GM12878 (cell line): ENCODE measurements around the gene KDM2A. TPM values are rescaled to one million over a fixed set of nuclear protein-coding genes. Genes with fewer than 3 reads are reported as not detected.

Source experiments
- ATAC-seq: fragments of 200-7000 bp; cut with Tn5 transposase; 3 replicates; pipeline ENCODE4 v1.9.1; 2020; ENCODE audit warnings: mild to moderate bottlenecking, moderate library complexity
- BruUV-seq: library from RNA; stranded (reverse); fragments of 400-500 nt; replicated peaks from 2 replicates; lab custom pipeline; 2021; lab: Mats Ljungman, UMichigan
- CTCF ChIA-PET: fragments of 300-600 bp; sonication (Branson Sonifier 250); formaldehyde crosslinking; extraction: SDS; loops from one replicate; lab custom pipeline; 2021; ENCODE audit warnings: inconsistent platforms; lab: Yijun Ruan, JAX
- POLR2A ChIA-PET: fragments of 350-600 bp; formaldehyde crosslinking; extraction: SDS; loops from one replicate; lab custom pipeline; 2021; ENCODE audit warnings: inconsistent platforms; lab: Charles Lee
- RAD21 ChIA-PET: fragments of 300-600 bp; sonication (Branson Sonifier 250); formaldehyde crosslinking; loops from one replicate; lab custom pipeline; 2023; ENCODE audit warnings: antibody characterized with exemption; ENCODE audit not compliant: unreplicated experiment; lab: Charles Lee
- SMC1A ChIA-PET: fragments of 300-600 bp; sonication (Branson Sonifier 250); formaldehyde crosslinking; loops from one replicate; lab custom pipeline; 2023; ENCODE audit not compliant: unreplicated experiment, uncharacterized antibody; lab: Charles Lee
- DNase-seq: peaks from one replicate; pipeline ENCODE4 v3.0.0-alpha.2; 2011; ENCODE audit warnings: low read depth, low spot score
- FAIRE-seq: peaks from 3 replicates; lab custom pipeline; 2011; peaks lifted over from hg19 to GRCh38; lab: Jason Lieb, UNC
- H2AFZ ChIP-seq: 2 replicates; pipeline ENCODE4 v1.6.0; 2011; ENCODE audit warnings: low read depth, low read length, control low read depth; ENCODE audit not compliant: control insufficient read depth
- H3K27ac ChIP-seq: 2 replicates; pipeline ENCODE4 v1.5.1; 2011; ENCODE audit warnings: control low read depth; ENCODE audit not compliant: control insufficient read depth, insufficient read depth
- H3K27me3 ChIP-seq, 2 experiments: replicated peaks in 1 of 2; 2 replicates each; pipeline versions ENCODE4 v1.6.0 to v1.6.1; 2011; ENCODE audit warnings: low read length in 1 of 2; ENCODE audit not compliant: control insufficient read depth in 2 of 2, insufficient read depth in 2 of 2
- H3K36me3 ChIP-seq, 2 experiments: 2 replicates each; pipeline ENCODE4 v1.5.1; 2011; ENCODE audit warnings: low read length in 1 of 2; ENCODE audit not compliant: control insufficient read depth in 2 of 2, insufficient read depth in 2 of 2
- H3K4me1 ChIP-seq: 2 replicates; pipeline ENCODE4 v1.6.1; 2011; ENCODE audit warnings: mild to moderate bottlenecking, low read length, moderate library complexity, mixed read lengths; ENCODE audit not compliant: control insufficient read depth, insufficient read depth
- H3K4me2 ChIP-seq: 2 replicates; pipeline ENCODE4 v1.6.0; 2011; ENCODE audit warnings: control low read depth; ENCODE audit not compliant: control insufficient read depth, insufficient read depth
- H3K4me3 ChIP-seq: fragments of 200-600 bp; sonication (generic); 2 replicates; pipeline ENCODE4 v1.5.1; 2016
- H3K79me2 ChIP-seq: 2 replicates; pipeline ENCODE4 v1.6.0; 2011; ENCODE audit warnings: low read length; ENCODE audit not compliant: control insufficient read depth, insufficient read depth
- H3K9ac ChIP-seq: 2 replicates; pipeline ENCODE4 v1.8.0; 2011; ENCODE audit warnings: low read length, control low read depth, mixed read lengths; ENCODE audit not compliant: control insufficient read depth, insufficient read depth
- H3K9me3 ChIP-seq: replicated peaks from 3 replicates; pipeline ENCODE4 v1.5.1; 2011; ENCODE audit warnings: mild to moderate bottlenecking, low read length; ENCODE audit not compliant: control insufficient read depth, insufficient read depth
- H4K20me1 ChIP-seq: 2 replicates; pipeline ENCODE4 v1.6.0; 2011; ENCODE audit not compliant: control insufficient read depth, insufficient read depth
- CBX3 ChIP-seq: fragments of 200-600 bp; sonication (generic); IDR thresholded peaks from 2 replicates; pipeline ENCODE4 v1.6.1; 2016; ENCODE audit warnings: low read depth, borderline replicate concordance
- CEBPB ChIP-seq, 2 experiments: fragments of 150-350 bp in 1 of 2; IDR thresholded peaks; 2 replicates each; pipeline ENCODE4 v1.6.1; 2012 to 2014; ENCODE audit warnings: low read depth in 2 of 2, low read length in 2 of 2, borderline replicate concordance in 1 of 2, inconsistent platforms in 1 of 2
- EGR1 ChIP-seq, 2 experiments: IDR thresholded peaks; 1 replicate in 1 of 2; 2 replicates in 1 of 2; pipeline ENCODE4 v1.6.1; 2011 to 2012; ENCODE audit warnings: low read depth in 2 of 2, low read length in 2 of 2, borderline replicate concordance in 1 of 2, mild to moderate bottlenecking in 1 of 2, moderate library complexity in 1 of 2
- FOS ChIP-seq: IDR thresholded peaks from 3 replicates; pipeline ENCODE4 v1.6.1; 2011; ENCODE audit warnings: borderline replicate concordance; ENCODE audit not compliant: insufficient read length; ENCODE audit errors: extremely low read depth
- JUND ChIP-seq: IDR thresholded peaks from 2 replicates; pipeline ENCODE4 v1.6.1; 2012; ENCODE audit warnings: low read depth, mild to moderate bottlenecking, low read length, improper control_type of control experiment, moderate library complexity
- MTA2 ChIP-seq: fragments of 450-650 bp; IDR thresholded peaks from 2 replicates; pipeline ENCODE4 v1.6.1; 2016; ENCODE audit warnings: low read depth, mild to moderate bottlenecking, moderate library complexity
- SP1 ChIP-seq: IDR thresholded peaks from one replicate; pipeline ENCODE4 v1.6.1; 2011; ENCODE audit warnings: low read depth, low read length
- SUPT20H ChIP-seq: IDR thresholded peaks from 2 replicates; pipeline ENCODE4 v1.6.1; 2011; ENCODE audit warnings: low read depth, mild to moderate bottlenecking, low read length, moderate library complexity, borderline replicate concordance; ENCODE audit not compliant: control insufficient read depth
- WGBS: methylation state at CpG from one replicate; pipeline ENCODE4 v1.1.6; 2016; ENCODE audit warnings: low lambda C conversion rate; ENCODE audit not compliant: insufficient replicate concordance, insufficient coverage; ENCODE audit errors: missing lambda C conversion rate; 5-methylcytosine and 5-hydroxymethylcytosine counted together
- in situ Hi-C: fragments of 300-500 bp; cut with MboI; formaldehyde crosslinking; loops from 9 replicates; pipeline ENCODE4 v1.14.3; 2018; ENCODE audit warnings: mixed read lengths
- intact Hi-C: fragments of 100-400 bp; cut with micrococcal nuclease; formaldehyde crosslinking; loops from one replicate; pipeline ENCODE4 v1.14.2; 2022; ENCODE audit not compliant: unreplicated experiment
- polyA plus RNA-seq, 11 experiments: library from polyadenylated mRNA; depleted of rRNA in 4 of 11; unstranded in 6 of 11; stranded (reverse) in 5 of 11; fragments of >200 nt; fragmentation: Nextera tagmentation in 4 of 11; fragmentation: Illumina TruSeq in 1 of 11; extraction: Ambion mirVana in 4 of 11; extraction: Trizol in 1 of 11; gene quantifications; 1 replicate in 1 of 11; 2 replicates in 10 of 11; pipeline versions ENCODE4 v1.2.1 to v1.2.3, GENCODE V29; 2011 to 2016; ENCODE audit warnings: inconsistent platforms in 2 of 11, missing spikeins in 2 of 11, low read depth in 1 of 11
- total RNA-seq, 4 experiments: library from RNA; depleted of rRNA in 3 of 4; stranded (reverse); fragments of >200 nt in 3 of 4; fragmentation: Illumina TruSeq in 1 of 4; extraction: Trizol in 1 of 4; gene quantifications; 2 replicates each; pipeline versions ENCODE4 v1.2.1 to v1.2.3, GENCODE V29; 2013 to 2021
- TF ChIP-seq, protein P1 (sequence below): fragments of 450-650 bp; IDR thresholded peaks from 2 replicates; pipeline ENCODE4 v1.6.1; 2016; ENCODE audit warnings: mild to moderate bottlenecking

KDM2A gene
- total and polyA plus RNA-seq, 10 of the 15 experiments (the other 5 are each of a cell fraction or from before 2014, with no cell fraction given) = 10.5 to 69.3 (median 41.6) TPM

DNA sequence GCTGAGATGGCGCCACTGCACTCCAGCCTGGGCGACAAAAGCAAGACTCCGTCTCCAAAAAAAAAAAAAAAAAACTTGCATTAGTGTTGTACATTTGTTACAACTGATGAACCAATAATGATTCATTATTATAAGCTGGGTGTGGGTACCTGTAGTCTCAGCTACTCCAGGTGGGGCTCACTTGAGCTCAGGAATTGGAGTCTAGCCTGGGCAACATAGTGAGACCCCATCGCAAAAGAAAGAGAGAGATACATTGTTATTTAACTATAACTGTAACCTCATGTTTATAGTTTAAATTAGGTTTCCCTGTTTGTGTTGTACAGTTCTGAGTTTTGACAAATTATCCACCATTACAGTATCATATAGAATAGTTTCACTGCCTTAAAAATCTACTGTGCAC lies 38.6 kb downstream of the KDM2A start:
- ATAC-seq (no peak), DNase-seq (no peak), FAIRE-seq (no peak)
- Histone ChIP-seq H3K4me1 (0 out of 2 replicates have a peak, but pooled peaks cover 6% of the 10 kb centered on the region), H3K4me2 (no peak overlapping the region), H3K27me3 (no peaks in the 10 kb centered on the region), H3K27ac (no peak overlapping the region), H2AFZ (no peak overlapping the region), H3K79me2 (peaks cover 57% of the 10 kb centered on the region), H3K4me3 (no peak overlapping the region), H3K9me3 (no peaks in the 10 kb centered on the region), H4K20me1 (no peaks in the 10 kb centered on the region), H3K9ac (no peak overlapping the region), H3K36me3 (peaks cover 3 to 8% of the 10 kb centered on the region in 2 experiments; a peak in 3 of 4 replicates)
- BruUV-seq = no TSS peak
- SMC1A ChIA-PET = interaction anchor here (0.7 kb wide), 1 partner anchor 31 kb away, joined by 3 read pairs; no protein-coding TSS in a partner anchor
- intact Hi-C loops = no loop called here
- WGBS = 94% methylated on average over 1 of the region's 4 CpGs
- POLR2A ChIA-PET = no interaction called here
- in situ Hi-C loops = no loop called here
- TF ChIP-seq EGR1 (IDR thresholded peaks at IDR 0.05; ENCODE audit: borderline replicate concordance in 1 of 2, low read depth in 2 of 2, low read length in 2 of 2) (no peak), CEBPB (IDR thresholded peaks at IDR 0.05; ENCODE audit: borderline replicate concordance in 1 of 2, low read depth in 2 of 2, low read length in 2 of 2) (no peak), FOS (no peak), SP1 (no peak), JUND (no peak), SUPT20H (no peak), CBX3 (no peak), MTA2 (no peak)
- TF ChIP-seq, protein P1, sequence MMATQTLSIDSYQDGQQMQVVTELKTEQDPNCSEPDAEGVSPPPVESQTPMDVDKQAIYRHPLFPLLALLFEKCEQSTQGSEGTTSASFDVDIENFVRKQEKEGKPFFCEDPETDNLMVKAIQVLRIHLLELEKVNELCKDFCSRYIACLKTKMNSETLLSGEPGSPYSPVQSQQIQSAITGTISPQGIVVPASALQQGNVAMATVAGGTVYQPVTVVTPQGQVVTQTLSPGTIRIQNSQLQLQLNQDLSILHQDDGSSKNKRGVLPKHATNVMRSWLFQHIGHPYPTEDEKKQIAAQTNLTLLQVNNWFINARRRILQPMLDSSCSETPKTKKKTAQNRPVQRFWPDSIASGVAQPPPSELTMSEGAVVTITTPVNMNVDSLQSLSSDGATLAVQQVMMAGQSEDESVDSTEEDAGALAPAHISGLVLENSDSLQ = no peak
- RAD21 ChIA-PET = no interaction called here
- CTCF ChIA-PET = interaction anchor here (0.6 to 1.8 kb wide), 6 partner anchors 10 to 189 kb away, joined by 3 to 9 read pairs (median 3); no protein-coding TSS in a partner anchor
